B cell (primary cell): ENCODE measurements around the gene CCDC124.

Experiments
- CTCF ChIP-seq: fragments of 200-600 bp; IDR thresholded peaks from one replicate; pipeline ENCODE4 v1.8.0; 2022; ENCODE audit warnings: antibody characterized with exemption, mild to moderate bottlenecking
- EZH2 ChIP-seq: IDR thresholded peaks from 2 replicates; pipeline ENCODE4 v1.6.1; 2012; ENCODE audit warnings: borderline replicate concordance, low read depth, mild to moderate bottlenecking, moderate library complexity, low read length; ENCODE audit not compliant: insufficient read depth, poor library complexity, severe bottlenecking

GRCh38 chr19:17972230-17972629 is 39.4 kb downstream of the CCDC124 start:
- TF ChIP-seq CTCF: no peak
- TF ChIP-seq EZH2: no peak
